DMS53 (cell line): ENCODE data around the gene TNS1.

Source experiments
- DNase-seq: peaks from one replicate; lab custom pipeline; 2025; lab: John Stamatoyannopoulos, UW

TNS1 gene

GRCh38 chr2:217774232-217774631 lies 228.6 kb downstream of the TNS1 start:
- DNase-seq, result peak; percentile 21

GRCh38 chr2:217773539-217773938 lies 229.3 kb downstream of the TNS1 start:
- no peak for DNase-seq

- DNase-seq, result no peak
Observed at GRCh38 chr2:217766356-217766755, 236.4 kb downstream of the TNS1 start.

GRCh38 chr2:217761645-217762277 lies 241.0 kb downstream of the TNS1 start:
- DNase-seq, result no peak

- peak; percentile 6 for DNase-seq
Observed at GRCh38 chr2:217759991-217760390, 242.8 kb downstream of the TNS1 start.

- DNase-seq, result no peak
Observed at GRCh38 chr2:217757108-217757463, 245.7 kb downstream of the TNS1 start.

GRCh38 chr2:217756375-217757107 lies 246.3 kb downstream of the TNS1 start:
- peak; percentile 23 for DNase-seq

GRCh38 chr2:217755027-217755745 lies 247.6 kb downstream of the TNS1 start:
- DNase-seq, result no peak

- DNase-seq, result no peak
Observed at GRCh38 chr2:217753460-217754200, 249.2 kb downstream of the TNS1 start.

- no peak for DNase-seq
Observed at GRCh38 chr2:217752714-217753459, 249.9 kb downstream of the TNS1 start.

GRCh38 chr2:217751952-217752351 lies 250.8 kb downstream of the TNS1 start:
- no peak for DNase-seq

- DNase-seq, result no peak
Observed at GRCh38 chr2:217751192-217751591, 251.6 kb downstream of the TNS1 start.
